ENCODE data around the gene ZFP36L2. TPM values are rescaled to one million over a fixed set of nuclear protein-coding genes. Genes with fewer than 3 reads are reported as not detected.

Gene ZFP36L2
- total RNA-seq, 4 donors from 2014 or later = 50.9 to 83.2 (median 73.4) TPM

GRCh38 chr2:43194121-43194869, 32.1 kb downstream of the ZFP36L2 start:
- Histone ChIP-seq H3K4me1 (no peaks in the 10 kb centered on the region), H3K9me3 (no peaks in the 10 kb centered on the region), H3K27me3 (no peaks in the 10 kb centered on the region), H3K36me3 (no peaks in the 10 kb centered on the region), H3K4me3 (no peak overlapping the region), H3K27ac (no peak overlapping the region)
- 58 to 90% methylated on average over 5 to 6 of the region's 13 CpGs for WGBS, 2 donors (ENCODE audit: low coverage in 1 of 2)
- ATAC-seq = no peak
- TF ChIP-seq POLR2AphosphoS5 (IDR thresholded peaks at IDR 0.05) = no peak
- TF ChIP-seq CTCF (IDR thresholded peaks at IDR 0.05) = no peak
- TF ChIP-seq EP300 (IDR thresholded peaks at IDR 0.05) = no peak
- no peak for TF ChIP-seq POLR2A (IDR thresholded peaks at IDR 0.05)

GRCh38 chr2:43193652-43194120, 32.7 kb downstream of the ZFP36L2 start:
- WGBS, 2 donors (ENCODE audit: low coverage in 1 of 2) = 57 to 69% methylated on average over 1 to 3 of the region's 4 CpGs
- Histone ChIP-seq H3K9me3 (no peaks in the 10 kb centered on the region), H3K27ac (no peak overlapping the region)

GRCh38 chr2:43192744-43193651, 33.4 kb downstream of the ZFP36L2 start:
- no peak for ATAC-seq
- H3K27ac ChIP-seq = no peak overlapping the region
- H3K27me3 ChIP-seq = no peaks in the 10 kb centered on the region
- no peak overlapping the region for H3K4me3 ChIP-seq
- H3K9me3 ChIP-seq = no peaks in the 10 kb centered on the region
- TF ChIP-seq POLR2AphosphoS5 (IDR thresholded peaks at IDR 0.05) (no peak), EP300 (IDR thresholded peaks at IDR 0.05) (no peak), POLR2A (IDR thresholded peaks at IDR 0.05) (no peak), CTCF (IDR thresholded peaks at IDR 0.05) (no peak)
- 93% methylated on average over 5 of the region's 12 CpGs; no CpG with 5 or more reads in 1 of the 2 donors for WGBS, 2 donors (ENCODE audit: low coverage in 1 of 2)
- no peaks in the 10 kb centered on the region for H3K36me3 ChIP-seq
- H3K4me1 ChIP-seq = no peaks in the 10 kb centered on the region

More at GRCh38 chr2:43193652-43194120, 32.7 kb downstream of the ZFP36L2 start:
- Histone ChIP-seq H3K27me3 (no peaks in the 10 kb centered on the region), H3K4me1 (no peaks in the 10 kb centered on the region), H3K36me3 (no peaks in the 10 kb centered on the region), H3K4me3 (no peak overlapping the region)
- no peak for ATAC-seq
- TF ChIP-seq POLR2AphosphoS5 (IDR thresholded peaks at IDR 0.05) (no peak), POLR2A (IDR thresholded peaks at IDR 0.05) (no peak), EP300 (IDR thresholded peaks at IDR 0.05) (no peak), CTCF (IDR thresholded peaks at IDR 0.05) (no peak)

GRCh38 chr2:43191947-43192516, 34.4 kb downstream of the ZFP36L2 start:
- TF ChIP-seq POLR2A (IDR thresholded peaks at IDR 0.05) = no peak
- no peak for TF ChIP-seq POLR2AphosphoS5 (IDR thresholded peaks at IDR 0.05)
- no peak for TF ChIP-seq CTCF (IDR thresholded peaks at IDR 0.05)
- no peak for TF ChIP-seq EP300 (IDR thresholded peaks at IDR 0.05)
- no peak for ATAC-seq
- 83% methylated on average over 1 of the region's 3 CpGs; no CpG with 5 or more reads in 1 of the 2 donors for WGBS, 2 donors (ENCODE audit: low coverage in 1 of 2)
- Histone ChIP-seq H3K4me3 (no peak overlapping the region), H3K27ac (no peak overlapping the region), H3K36me3 (no peaks in the 10 kb centered on the region), H3K9me3 (no peaks in the 10 kb centered on the region), H3K4me1 (peaks cover 0 to 5% (median 0%) of the 10 kb centered on the region in 3 donors), H3K27me3 (no peaks in the 10 kb centered on the region)

Data from gastroesophageal sphincter (tissue), 4 donors.